ENCODE measurements around the gene TMEM151B. TPM values are rescaled to one million over a fixed set of nuclear protein-coding genes. Genes with fewer than 3 reads are reported as not detected.

Gene TMEM151B
- total and polyA plus RNA-seq, 2 of the 13 experiments (the other 11 are each of a cell fraction or from before 2014, with no cell fraction given) = not detected

GRCh38 chr6:44223319-44224028 is 46.8 kb upstream of the TMEM151B start, which contains the start of gene SLC29A1 (continued):
- TF ChIP-seq ZNF800 (CRISPR knock-in tag; IDR thresholded peaks at IDR 0.05) = peak; percentile 70; the same call in 1 of the 2 replicates
- peak; percentile 70; the same call in 1 of the 2 replicates for TF ChIP-seq MXD1 (CRISPR knock-in tag; IDR thresholded peaks at IDR 0.05)
- no peak for TF ChIP-seq ZNF720 (CRISPR knock-in tag; IDR thresholded peaks at IDR 0.05)
- TF ChIP-seq SP2 (CRISPR knock-in tag; IDR thresholded peaks at IDR 0.05) = peak; percentile 54; the same call in 1 of the 2 replicates
- TF ChIP-seq DPF2 (CRISPR knock-in tag; IDR thresholded peaks at IDR 0.05; ENCODE audit: borderline replicate concordance, low read depth) = 0 out of 2 replicates have a peak, but pooled peaks have one; percentile 33
- no peak for TF ChIP-seq ZNF143 (CRISPR knock-in tag; IDR thresholded peaks at IDR 0.05)
- peak; percentile 69; the same call in 1 of the 2 replicates for TF ChIP-seq ZNF773 (CRISPR knock-in tag; IDR thresholded peaks at IDR 0.05; ENCODE audit: borderline replicate concordance)
- TF ChIP-seq TRIM24 (CRISPR knock-in tag; IDR thresholded peaks at IDR 0.05) = no peak
- 0 out of 2 replicates have a peak, but pooled peaks have one; percentile 25 for TF ChIP-seq ZBED4 (CRISPR knock-in tag; IDR thresholded peaks at IDR 0.05; ENCODE audit: borderline replicate concordance)
- TF ChIP-seq ZBTB43 (CRISPR knock-in tag; conservative IDR thresholded peaks at IDR 0.05) = peak; percentile 91; the same call in 1 of the 2 replicates
- TF ChIP-seq PCBP1 (IDR thresholded peaks at IDR 0.05; ENCODE audit: borderline replicate concordance, low read depth, low read length) = no peak
- TF ChIP-seq ZNF263 (CRISPR knock-in tag; IDR thresholded peaks at IDR 0.05) = peak; percentile 68; the same call in 1 of the 2 replicates
- no peak for TF ChIP-seq RAD51 (IDR thresholded peaks at IDR 0.05; ENCODE audit: borderline replicate concordance)
- TF ChIP-seq NR2F6 (IDR thresholded peaks at IDR 0.05) = peak; percentile 57
- TF ChIP-seq NR2F6 (CRISPR knock-in tag; IDR thresholded peaks at IDR 0.05) = peak; percentile 74
- peak; percentile 46 for TF ChIP-seq ZNF777 (CRISPR knock-in tag; IDR thresholded peaks at IDR 0.05)
- TF ChIP-seq GLMP (CRISPR knock-in tag; IDR thresholded peaks at IDR 0.05; ENCODE audit: borderline replicate concordance) = no peak
- peak; percentile 65; the same call in 1 of the 2 replicates for TF ChIP-seq REPIN1 (CRISPR knock-in tag; IDR thresholded peaks at IDR 0.05; ENCODE audit: borderline replicate concordance, low read depth)
- TF ChIP-seq FOSL1 (CRISPR knock-in tag; IDR thresholded peaks at IDR 0.05; ENCODE audit: borderline replicate concordance) = no peak
- no peak for TF ChIP-seq HNRNPH1 (optimal IDR thresholded peaks at IDR 0.05; ENCODE audit: low read depth, low read length)
- peak; percentile 87; the same call in 1 of the 2 replicates for TF ChIP-seq ARNT2 (CRISPR knock-in tag; IDR thresholded peaks at IDR 0.05; ENCODE audit: low read depth)

Measured in HepG2 (cell line).